GM19035 (cell line): ENCODE results near the gene NPHP4.

Experiments used
- ATAC-seq: cut with Tn5 transposase; IDR thresholded peaks from one replicate; pipeline ENCODE4 v1.9.1; 2021; ENCODE audit not compliant: unreplicated experiment

Gene NPHP4

DNA sequence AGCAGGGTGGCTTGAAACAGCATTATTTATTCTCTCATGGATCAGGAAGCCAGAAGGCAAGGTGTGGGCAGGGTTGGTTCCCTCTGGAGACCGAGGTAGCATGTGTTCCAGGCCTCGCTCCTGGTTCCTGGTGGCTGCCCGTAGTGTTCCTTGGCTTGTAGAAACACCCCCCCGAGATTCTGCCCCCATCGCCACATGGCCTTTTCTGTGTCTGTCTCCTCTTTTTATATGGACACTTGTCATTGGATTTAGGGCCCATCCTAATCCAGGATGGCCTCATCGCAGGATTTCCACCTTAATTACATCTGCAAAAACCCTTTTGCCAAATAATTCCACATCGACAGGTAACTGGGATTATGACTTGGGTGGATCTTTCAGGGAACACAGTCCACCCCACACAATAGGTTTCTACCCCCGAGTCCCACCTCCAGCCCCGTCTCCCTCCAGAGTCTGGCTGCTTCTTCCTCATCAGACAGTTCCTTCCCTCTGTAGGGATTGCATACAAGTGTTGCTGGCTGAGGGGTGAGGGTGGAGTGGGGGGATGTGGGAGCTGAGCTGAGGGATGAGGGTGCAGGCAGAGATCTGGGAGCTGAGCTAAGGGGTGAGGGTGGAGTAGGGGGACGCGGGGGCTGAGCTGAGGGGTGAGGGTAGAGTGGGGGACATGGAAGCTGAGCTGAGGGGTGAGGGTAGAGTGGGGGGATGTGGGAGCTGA lies 12.3 kb upstream of the NPHP4 start:
- no peak for ATAC-seq

- ATAC-seq = no peak
Measured at GRCh38 chr1:6003568-6004411, 11.6 kb upstream of the NPHP4 start.

GRCh38 chr1:6002714-6003501 lies 10.7 kb upstream of the NPHP4 start:
- no peak for ATAC-seq

DNA sequence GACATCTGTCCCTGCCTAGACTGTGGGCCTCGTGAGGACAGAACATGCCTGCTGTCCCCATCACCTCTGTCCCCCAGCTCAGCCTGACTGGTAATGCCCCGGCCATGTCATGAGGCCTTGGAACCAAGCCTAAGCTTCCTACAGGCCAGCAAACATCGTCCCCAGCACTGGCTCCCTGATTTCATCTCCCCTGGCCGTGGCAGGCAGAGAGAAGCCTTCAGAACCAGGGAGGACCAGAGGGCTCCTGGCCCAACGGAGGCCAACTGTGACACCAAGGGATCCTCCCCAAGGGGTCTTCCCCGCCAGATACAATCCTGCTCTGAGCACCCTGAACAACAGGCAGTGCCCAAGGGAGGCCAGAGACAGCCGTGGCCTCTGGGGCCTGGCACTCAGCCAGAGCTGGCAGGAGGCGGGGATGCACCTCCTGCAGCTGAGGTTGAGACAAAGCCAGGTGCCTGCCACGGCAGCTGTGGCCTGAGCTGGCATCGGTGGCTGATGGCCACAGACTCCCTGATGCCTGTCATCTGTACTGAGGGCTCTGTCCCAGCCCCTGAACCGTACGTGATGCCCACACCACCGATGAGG lies 9.9 kb upstream of the NPHP4 start:
- ATAC-seq = no peak

DNA sequence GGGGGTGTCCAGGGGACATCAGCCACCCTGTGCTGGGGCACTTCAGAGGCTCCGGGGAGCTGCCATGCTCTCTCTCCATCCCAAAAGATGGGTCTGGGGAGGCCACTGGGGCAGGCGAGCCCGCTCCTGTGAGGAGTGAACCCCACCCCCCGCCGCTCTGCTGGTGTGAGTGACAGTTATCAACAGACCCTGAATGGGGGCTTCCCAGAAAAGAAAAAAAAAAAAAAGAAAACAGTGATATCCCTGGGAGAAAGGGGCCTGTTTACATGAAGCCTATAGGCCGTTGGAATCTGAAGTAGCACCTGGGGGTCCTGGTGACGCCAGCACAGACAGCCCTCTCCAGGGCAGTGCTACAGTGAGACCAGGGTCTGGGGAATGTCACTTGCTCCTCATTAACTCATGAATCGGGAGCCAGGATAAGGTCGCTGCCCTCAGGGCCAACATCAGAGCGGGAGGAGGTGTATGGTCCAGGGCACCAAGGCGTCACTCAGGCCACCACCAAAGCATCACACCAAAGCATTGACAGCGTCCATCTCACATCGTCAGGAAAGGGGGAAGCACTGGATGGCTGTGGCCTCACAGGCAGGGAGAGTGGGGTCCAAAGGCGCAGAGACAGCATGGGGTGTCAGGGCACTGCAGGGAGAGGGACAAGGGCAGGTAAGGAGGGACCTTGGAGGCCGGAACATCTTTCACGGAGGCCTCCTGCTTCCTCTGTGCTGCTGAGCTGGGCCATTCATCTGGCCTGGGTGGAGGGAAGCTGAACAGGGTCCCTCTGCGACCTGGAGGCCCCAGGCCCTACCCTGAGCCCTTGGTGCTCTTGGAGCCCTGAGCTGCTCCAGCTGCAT lies 8.4 kb upstream of the NPHP4 start:
- no peak for ATAC-seq

GRCh38 chr1:5999711-6000443 lies 7.7 kb upstream of the NPHP4 start:
- ATAC-seq = no peak

GRCh38 chr1:5998906-5999301 lies 6.7 kb upstream of the NPHP4 start:
- ATAC-seq = no peak

DNA sequence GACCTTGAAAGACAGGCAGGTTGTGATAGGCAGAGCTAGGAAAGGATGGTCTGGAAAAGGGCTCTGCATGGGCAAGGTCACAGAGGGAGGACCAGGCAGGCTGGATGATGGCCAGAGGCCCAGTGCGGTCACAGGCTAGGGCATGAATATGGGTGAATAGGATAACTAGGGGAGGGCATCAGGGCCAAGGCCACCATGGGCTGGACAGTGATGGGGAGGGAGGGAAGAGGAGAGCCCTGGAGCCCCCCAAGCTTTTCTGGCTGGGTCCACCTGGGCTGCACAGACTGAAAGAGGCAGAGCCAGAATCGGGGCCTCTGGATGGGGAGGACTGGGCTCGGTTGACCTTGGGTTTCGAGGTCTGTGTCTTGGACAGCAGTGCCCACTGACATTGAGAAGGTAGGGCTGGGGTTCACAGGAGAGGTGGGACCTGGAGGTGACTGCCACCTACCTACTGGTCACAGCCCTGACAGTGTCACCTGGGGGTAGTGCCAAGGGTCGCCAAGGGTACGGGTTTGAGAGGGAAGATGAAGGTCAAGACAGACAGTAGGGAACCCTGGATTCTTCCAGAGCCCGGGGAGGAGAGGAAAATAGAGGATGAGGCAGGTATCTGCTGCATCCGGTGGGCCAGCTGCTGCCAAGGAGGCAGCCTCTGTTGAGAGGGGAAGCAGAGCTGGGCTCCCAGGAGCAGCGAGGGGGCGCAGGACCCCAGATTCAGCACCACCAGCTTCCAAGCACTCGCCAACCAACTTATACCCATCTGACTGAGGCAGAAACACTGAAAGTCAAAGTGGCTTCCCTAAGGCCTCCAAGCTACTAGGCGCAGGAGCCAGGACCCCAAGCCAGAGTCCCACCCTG lies 6.1 kb upstream of the NPHP4 start:
- ATAC-seq = no peak

GRCh38 chr1:5997316-5997715 lies 5.1 kb upstream of the NPHP4 start:
- ATAC-seq = no peak

DNA sequence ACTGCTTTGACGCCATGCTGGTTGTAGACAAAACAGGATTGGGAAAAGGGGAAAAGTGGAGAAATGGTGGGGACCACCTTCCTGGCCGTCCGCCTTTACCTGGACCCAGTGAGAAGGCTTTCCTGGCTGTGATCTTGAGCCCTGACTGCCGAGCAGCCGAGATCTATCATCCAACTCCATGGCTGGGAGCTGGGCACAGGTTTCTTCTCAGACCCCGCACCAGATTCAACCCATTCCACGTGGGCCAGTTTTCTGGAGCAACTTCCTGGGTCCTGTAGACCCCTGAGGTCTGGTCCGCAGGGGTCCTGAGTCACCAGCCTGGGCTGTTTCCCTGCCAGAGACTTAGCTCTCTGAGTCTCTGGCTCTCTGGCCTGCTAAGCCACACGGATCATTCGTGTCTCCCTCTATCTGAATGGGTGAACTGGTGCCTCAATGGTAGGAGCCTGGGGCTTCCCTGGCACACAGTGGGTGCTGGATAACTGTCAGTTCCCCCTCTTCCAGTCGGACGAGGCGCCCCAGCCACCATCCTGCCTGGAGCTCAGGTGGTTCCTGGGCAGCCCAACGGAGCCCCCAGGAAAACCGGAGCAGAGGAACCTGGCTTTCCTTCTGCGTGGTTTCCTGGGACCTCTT lies 4.5 kb upstream of the NPHP4 start:
- ATAC-seq = no peak

- ATAC-seq = no peak
Measured at GRCh38 chr1:5995871-5996630, 3.8 kb upstream of the NPHP4 start.

- no peak for ATAC-seq
Measured at GRCh38 chr1:5994713-5995621, 2.7 kb upstream of the NPHP4 start.

GRCh38 chr1:5993556-5994491 lies 1.6 kb upstream of the NPHP4 start:
- no peak for ATAC-seq

DNA sequence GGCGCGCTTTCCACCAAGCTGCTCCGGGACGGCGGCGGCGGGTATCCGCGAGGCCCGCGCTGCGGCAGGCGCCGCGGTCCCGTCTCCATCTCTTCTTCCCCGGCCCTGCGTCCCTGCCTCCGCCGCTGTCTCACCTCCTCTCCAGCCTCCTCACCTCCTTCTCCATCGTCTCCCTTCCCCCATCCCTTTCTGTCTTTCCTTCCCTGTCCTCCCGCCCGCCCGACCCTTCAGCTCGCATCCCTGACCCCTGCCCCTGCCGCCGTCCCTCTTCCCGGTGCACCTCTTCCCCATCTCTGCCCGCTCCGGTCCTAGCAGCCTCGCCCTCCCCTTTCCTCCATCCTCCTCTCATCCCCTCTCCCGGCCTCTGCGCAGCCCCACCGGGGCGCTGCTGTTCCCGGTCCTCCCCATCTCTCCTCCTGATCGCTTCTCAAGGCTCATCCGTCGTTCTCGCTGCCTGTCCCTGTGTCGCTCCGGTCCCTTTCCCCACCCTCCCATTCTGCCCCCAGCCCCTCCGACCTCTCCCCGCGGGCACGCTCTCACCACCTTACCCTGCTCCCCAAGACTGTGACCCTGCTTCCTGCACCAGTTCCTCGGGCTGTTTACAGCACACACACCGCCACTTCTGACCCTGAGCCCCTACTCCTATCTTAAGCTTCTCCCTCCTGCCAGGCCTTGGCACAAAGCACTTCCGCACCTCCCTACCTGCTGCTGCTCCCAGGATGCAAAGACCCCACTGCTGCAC lies 760 bp upstream of the NPHP4 start:
- ATAC-seq = no peak
